Endothelial cell of umbilical vein (primary cell): ENCODE results near the gene NRSN1.

Experiments
- EZH2 ChIP-seq: IDR thresholded peaks from 2 replicates; pipeline ENCODE4 v1.6.1; 2012; ENCODE audit warnings: borderline replicate concordance, low read depth, mild to moderate bottlenecking, moderate library complexity, low read length, inconsistent platforms; ENCODE audit not compliant: severe bottlenecking
- GATA2 ChIP-seq: IDR thresholded peaks from 2 replicates; pipeline ENCODE4 v1.7.0; 2011; ENCODE audit warnings: low read depth, mild to moderate bottlenecking, moderate library complexity, mixed read lengths, low read length; ENCODE audit not compliant: insufficient read length, insufficient read depth
- JUN ChIP-seq: IDR thresholded peaks from 2 replicates; pipeline ENCODE4 v1.6.1; 2011; ENCODE audit warnings: borderline replicate concordance, low read depth; ENCODE audit not compliant: insufficient read length, insufficient read depth
- TF ChIP-seq, protein P1 (sequence below), 2 donors: IDR thresholded peaks; 1 replicate in 1 of 2; 2 replicates in 1 of 2; pipeline ENCODE4 v1.5.1; 2011; ENCODE audit warnings: low read length in 2 of 2, mild to moderate bottlenecking in 2 of 2, moderate library complexity in 2 of 2, control low read depth in 1 of 2, inconsistent platforms in 1 of 2, low read depth in 1 of 2; ENCODE audit not compliant: insufficient read depth in 1 of 2; ENCODE audit errors: extremely low read depth in 1 of 2

DNA sequence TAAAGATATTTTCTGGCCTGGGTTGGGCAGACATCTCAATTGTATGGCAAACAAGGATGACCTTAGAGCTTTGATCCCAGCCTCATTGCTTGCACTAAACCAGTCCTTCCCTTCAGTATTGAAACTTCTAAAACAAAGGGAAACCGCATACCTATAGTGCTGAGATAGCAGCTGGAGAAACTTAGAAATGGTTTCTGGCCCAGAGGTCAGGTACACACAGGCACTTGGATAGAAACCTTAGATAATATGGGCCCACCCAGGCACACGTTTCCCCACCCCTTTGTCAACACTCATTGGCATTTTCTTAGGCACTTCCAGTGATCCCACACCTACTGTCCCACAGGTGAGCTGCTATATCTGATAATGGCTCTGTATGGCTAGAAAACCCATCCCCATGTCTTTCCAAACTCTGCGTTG, 22.1 kb downstream of the NRSN1 start:
- TF ChIP-seq, protein P1, sequence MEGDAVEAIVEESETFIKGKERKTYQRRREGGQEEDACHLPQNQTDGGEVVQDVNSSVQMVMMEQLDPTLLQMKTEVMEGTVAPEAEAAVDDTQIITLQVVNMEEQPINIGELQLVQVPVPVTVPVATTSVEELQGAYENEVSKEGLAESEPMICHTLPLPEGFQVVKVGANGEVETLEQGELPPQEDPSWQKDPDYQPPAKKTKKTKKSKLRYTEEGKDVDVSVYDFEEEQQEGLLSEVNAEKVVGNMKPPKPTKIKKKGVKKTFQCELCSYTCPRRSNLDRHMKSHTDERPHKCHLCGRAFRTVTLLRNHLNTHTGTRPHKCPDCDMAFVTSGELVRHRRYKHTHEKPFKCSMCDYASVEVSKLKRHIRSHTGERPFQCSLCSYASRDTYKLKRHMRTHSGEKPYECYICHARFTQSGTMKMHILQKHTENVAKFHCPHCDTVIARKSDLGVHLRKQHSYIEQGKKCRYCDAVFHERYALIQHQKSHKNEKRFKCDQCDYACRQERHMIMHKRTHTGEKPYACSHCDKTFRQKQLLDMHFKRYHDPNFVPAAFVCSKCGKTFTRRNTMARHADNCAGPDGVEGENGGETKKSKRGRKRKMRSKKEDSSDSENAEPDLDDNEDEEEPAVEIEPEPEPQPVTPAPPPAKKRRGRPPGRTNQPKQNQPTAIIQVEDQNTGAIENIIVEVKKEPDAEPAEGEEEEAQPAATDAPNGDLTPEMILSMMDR (IDR thresholded peaks at IDR 0.05; ENCODE audit: extremely low read depth in 1 of 2, insufficient read depth in 1 of 2, low read depth in 1 of 2, low read length in 2 of 2) = no peak
- TF ChIP-seq EZH2 = no peak
- TF ChIP-seq JUN = no peak
- no peak for TF ChIP-seq GATA2
